ENCODE results near the gene PPP1R1A. TPM values are rescaled to one million over a fixed set of nuclear protein-coding genes. Genes with fewer than 3 reads are reported as not detected.

Gene PPP1R1A
- total and polyA plus RNA-seq, 9 of the 15 experiments (the other 6 are each of a cell fraction or from before 2014, with no cell fraction given): not detected

- 3% methylated on average over 6 of the region's 6 CpGs for WGBS (ENCODE audit: insufficient coverage, low coverage, missing lambda C conversion rate)
- intact Hi-C loops (cut with micrococcal nuclease) (no loop called here), in situ Hi-C loops (cut with MboI) (no loop called here)
- no peak overlapping the region for H3K4me2 ChIP-seq (ENCODE audit: insufficient read depth, low read length)
- peaks cover 3 to 14% of the 10 kb centered on the region in 2 experiments; a peak in 4 of 5 replicates for H3K4me1 ChIP-seq (replicated peaks in 1 of 2; ENCODE audit: control insufficient read depth in 2 of 2, insufficient read depth in 2 of 2, low read length in 2 of 2)
- FAIRE-seq (peak; percentile 48), ATAC-seq (no peak), DNase-seq (ENCODE audit: extremely low read depth in 1 of 4, low spot score in 3 of 4) (no peak)
- ChIA-PET CTCF (ENCODE audit: low intra/inter-chr PET ratio) (no interaction called here), POLR2A (interaction anchor here (0.6 to 1.0 kb wide), 4 partner anchors 9 to 354 kb away, joined by 3 read pairs; no protein-coding TSS in a partner anchor)
- H3K36me3 ChIP-seq (ENCODE audit: control insufficient read depth, insufficient read depth, low read length): no peaks in the 10 kb centered on the region
- no peak overlapping the region for H3K27ac ChIP-seq (ENCODE audit: extremely low read depth, low read depth, low read length)
- no peaks in the 10 kb centered on the region for H4K20me1 ChIP-seq (replicated peaks; ENCODE audit: control insufficient read depth, insufficient read depth, low read length)
- no peak overlapping the region for H3K4me3 ChIP-seq
- no peak overlapping the region for H2AFZ ChIP-seq (ENCODE audit: low read depth, low read length)
- no peak overlapping the region for H3K9ac ChIP-seq (ENCODE audit: insufficient read depth in 1 of 2, low read depth in 2 of 2, low read length in 2 of 2)
- H3K9me3 ChIP-seq (replicated peaks; ENCODE audit: control insufficient read depth, insufficient read depth, low read depth, low read length): no peaks in the 10 kb centered on the region
- no peak for TF ChIP-seq JUND (IDR thresholded peaks at IDR 0.05; ENCODE audit: borderline replicate concordance, low read depth, low read length)
- TF ChIP-seq JUND (tag; IDR thresholded peaks at IDR 0.05; ENCODE audit: borderline replicate concordance, low read depth, low read length): no peak
- TF ChIP-seq FUS (optimal IDR thresholded peaks at IDR 0.05; ENCODE audit: low read depth, low read length): no peak
- TF ChIP-seq RBFOX2 (IDR thresholded peaks at IDR 0.05; ENCODE audit: low read depth, low read length): no peak
- TF ChIP-seq ZNF830 (CRISPR knock-in tag; IDR thresholded peaks at IDR 0.05): no peak
- TF ChIP-seq PHTF2 (CRISPR knock-in tag; IDR thresholded peaks at IDR 0.05): no peak
- no peak for TF ChIP-seq SIN3B (IDR thresholded peaks at IDR 0.05; ENCODE audit: low read depth)
- no peak for TF ChIP-seq KHSRP (IDR thresholded peaks at IDR 0.05)
- TF ChIP-seq ZNF707 (CRISPR knock-in tag; conservative IDR thresholded peaks at IDR 0.05): no peak
- no peak for TF ChIP-seq RAD51 (IDR thresholded peaks at IDR 0.05; ENCODE audit: borderline replicate concordance, low read depth)
- no peak for TF ChIP-seq TSHZ1 (CRISPR knock-in tag; IDR thresholded peaks at IDR 0.05)
- BruUV-seq (replicated peaks): no TSS peak
- no peaks in the 10 kb centered on the region for H3K9me1 ChIP-seq (ENCODE audit: control insufficient read depth, insufficient read depth, low read length)
- H3K79me2 ChIP-seq (ENCODE audit: control insufficient read depth, insufficient read depth, low read length): no peaks in the 10 kb centered on the region
- H3K27me3 ChIP-seq (ENCODE audit: control insufficient read depth in 2 of 2, insufficient read depth in 2 of 2, low read length in 2 of 2): peaks cover 5% of the 10 kb centered on the region in 2 experiments; a peak in 3 of 5 replicates
Measured at GRCh38 chr12:54562750-54563356, 25.6 kb downstream of the PPP1R1A start.
